Measurements from ENCODE around the gene GNAO1.

The GNAO1 gene

GRCh38 chr16:56347670-56348069 is 156.4 kb downstream of the GNAO1 start:
- no peak for DNase-seq (ENCODE audit: low read depth in 2 of 2, low spot score in 1 of 2)

GRCh38 chr16:56348168-56349085 is 157.1 kb downstream of the GNAO1 start:
- no peak for DNase-seq (ENCODE audit: low read depth in 2 of 2, low spot score in 1 of 2)

GRCh38 chr16:56349086-56349415 is 157.8 kb downstream of the GNAO1 start:
- DNase-seq (ENCODE audit: low read depth in 2 of 2, low spot score in 1 of 2), result no peak

GRCh38 chr16:56349711-56350161 is 158.4 kb downstream of the GNAO1 start:
- no peak for DNase-seq (ENCODE audit: low read depth in 2 of 2, low spot score in 1 of 2)

- no peak for DNase-seq (ENCODE audit: low read depth in 2 of 2, low spot score in 1 of 2)
Observed at GRCh38 chr16:56350491-56351405, 159.5 kb downstream of the GNAO1 start.

GRCh38 chr16:56351481-56351880 is 160.2 kb downstream of the GNAO1 start:
- DNase-seq (ENCODE audit: low read depth in 2 of 2, low spot score in 1 of 2), result no peak

- DNase-seq (ENCODE audit: low read depth in 2 of 2, low spot score in 1 of 2), result no peak
Observed at GRCh38 chr16:56352351-56353053, 161.2 kb downstream of the GNAO1 start.

GRCh38 chr16:56353054-56353921 is 162.0 kb downstream of the GNAO1 start:
- no peak for DNase-seq (ENCODE audit: low read depth in 2 of 2, low spot score in 1 of 2)

- no peak for DNase-seq (ENCODE audit: low read depth in 2 of 2, low spot score in 1 of 2)
Observed at GRCh38 chr16:56354016-56354415, 162.7 kb downstream of the GNAO1 start.

- DNase-seq (ENCODE audit: low read depth in 2 of 2, low spot score in 1 of 2), result no peak
Observed at GRCh38 chr16:56354746-56355145, 163.5 kb downstream of the GNAO1 start.

- no peak for DNase-seq (ENCODE audit: low read depth in 2 of 2, low spot score in 1 of 2)
Observed at GRCh38 chr16:56355221-56355620, 163.9 kb downstream of the GNAO1 start.

GRCh38 chr16:56355786-56356275 is 164.5 kb downstream of the GNAO1 start:
- DNase-seq (ENCODE audit: low read depth in 2 of 2, low spot score in 1 of 2), result no peak

- peak; percentile 20 for DNase-seq (ENCODE audit: low read depth in 2 of 2, low spot score in 1 of 2)
Observed at GRCh38 chr16:56356276-56357240, 165.3 kb downstream of the GNAO1 start.

GRCh38 chr16:56357241-56357764 is 166.0 kb downstream of the GNAO1 start:
- DNase-seq (ENCODE audit: low read depth in 2 of 2, low spot score in 1 of 2), result no peak

- DNase-seq (ENCODE audit: low read depth in 2 of 2, low spot score in 1 of 2), result no peak
Observed at GRCh38 chr16:56357765-56358322, 166.6 kb downstream of the GNAO1 start.

- no peak for DNase-seq (ENCODE audit: low read depth in 2 of 2, low spot score in 1 of 2)
Observed at GRCh38 chr16:56360117-56361008, 169.1 kb downstream of the GNAO1 start.

- no peak for DNase-seq (ENCODE audit: low read depth in 2 of 2, low spot score in 1 of 2)
Observed at GRCh38 chr16:56362057-56362655, 170.9 kb downstream of the GNAO1 start.

Data from stimulated activated CD8-positive, alpha-beta memory T cell treated with anti-CD3 and anti-CD28 coated beads, Interleukin-4, amount 100 ng/mL, for 1 hour (primary cell).